A673 (cell line): ENCODE measurements around the gene LDHB. TPM values are rescaled to one million over a fixed set of nuclear protein-coding genes. Genes with fewer than 3 reads are reported as not detected.
A peak's percentile ranks its signal among the peaks of the same experiment; 100 is the strongest.

Source experiments
- BruUV-seq: library from RNA; stranded (reverse); fragments of 400-500 nt; replicated peaks from 2 replicates; lab custom pipeline; 2021; lab: Mats Ljungman, UMichigan
- CTCF ChIA-PET: fragments of 300-600 bp; sonication (Branson Sonifier 250); formaldehyde crosslinking; loops from one replicate; lab custom pipeline; 2022; ENCODE audit warnings: antibody characterized with exemption; lab: Charles Lee
- POLR2A ChIA-PET: fragments of 300-600 bp; sonication (Branson Sonifier 250); formaldehyde crosslinking; loops from one replicate; lab custom pipeline; 2022; ENCODE audit warnings: antibody characterized with exemption; ENCODE audit not compliant: low non-redundant PET; lab: Charles Lee
- DNase-seq: peaks from one replicate; pipeline ENCODE4 v3.0.0-alpha.2; 2015; ENCODE audit warnings: low spot score
- H3K27ac ChIP-seq: fragments of 200-600 bp; sonication (generic); 2 replicates; pipeline ENCODE4 v1.5.1; 2016; ENCODE audit warnings: mixed run types, low read depth, mild to moderate bottlenecking, mixed read lengths, antibody characterized with exemption, low read length; ENCODE audit not compliant: poor library complexity, severe bottlenecking
- H3K27me3 ChIP-seq: fragments of 200-600 bp; sonication (generic); replicated peaks from 2 replicates; pipeline ENCODE4 v1.6.1; 2017; ENCODE audit warnings: mixed run types, low read depth, mild to moderate bottlenecking, mixed read lengths, antibody characterized with exemption, low read length; ENCODE audit not compliant: insufficient read depth, poor library complexity
- H3K36me3 ChIP-seq: fragments of 200-600 bp; sonication (generic); 2 replicates; pipeline ENCODE4 v1.6.1; 2016; ENCODE audit warnings: mixed run types, mild to moderate bottlenecking, mixed read lengths, antibody characterized with exemption, low read length; ENCODE audit not compliant: insufficient read depth, poor library complexity, severe bottlenecking
- H3K4me1 ChIP-seq: fragments of 200-600 bp; sonication (generic); 2 replicates; pipeline ENCODE4 v1.6.1; 2017; ENCODE audit warnings: mixed run types, mild to moderate bottlenecking, mixed read lengths, antibody characterized with exemption, low read length; ENCODE audit not compliant: insufficient read depth, poor library complexity, severe bottlenecking
- H3K4me3 ChIP-seq: fragments of 200-600 bp; sonication (generic); 2 replicates; pipeline ENCODE4 v1.5.1; 2016; ENCODE audit warnings: low read depth, mixed run types, mild to moderate bottlenecking, mixed read lengths, low read length; ENCODE audit not compliant: poor library complexity, severe bottlenecking
- H3K9me3 ChIP-seq: fragments of 200-600 bp; sonication (generic); 2 replicates; pipeline ENCODE4 v1.6.1; 2016; ENCODE audit warnings: mixed run types, low read depth, mild to moderate bottlenecking, mixed read lengths, antibody characterized with exemption, low read length; ENCODE audit not compliant: poor library complexity, severe bottlenecking
- EZH2 ChIP-seq: fragments of 200-600 bp; sonication (generic); IDR thresholded peaks from 2 replicates; pipeline ENCODE4 v1.6.1; 2017; ENCODE audit warnings: borderline replicate concordance, low read depth, mild to moderate bottlenecking, mixed read lengths, antibody characterized with exemption, low read length; ENCODE audit not compliant: poor library complexity, severe bottlenecking
- intact Hi-C: fragments of 100-400 bp; cut with micrococcal nuclease; formaldehyde crosslinking; loops from one replicate; pipeline ENCODE4 v1.10.0; 2022; ENCODE audit not compliant: unreplicated experiment
- total RNA-seq: library from RNA; stranded (reverse); gene quantifications from 2 replicates; pipeline ENCODE4 v1.2.3, GENCODE V29; 2021
- TF ChIP-seq, protein P1 (sequence below): fragments of 300-800, 200-600 bp; sonication (generic); conservative IDR thresholded peaks from 2 replicates; pipeline ENCODE4 v1.5.1; 2017; ENCODE audit warnings: low read depth, mild to moderate bottlenecking, antibody characterized with exemption, low read length, moderate library complexity, mixed read lengths

Gene LDHB
- total RNA-seq, 1 experiment from 2014 or later = 1,201 TPM

- CTCF ChIA-PET = no interaction called here
- TF ChIP-seq, protein P1, sequence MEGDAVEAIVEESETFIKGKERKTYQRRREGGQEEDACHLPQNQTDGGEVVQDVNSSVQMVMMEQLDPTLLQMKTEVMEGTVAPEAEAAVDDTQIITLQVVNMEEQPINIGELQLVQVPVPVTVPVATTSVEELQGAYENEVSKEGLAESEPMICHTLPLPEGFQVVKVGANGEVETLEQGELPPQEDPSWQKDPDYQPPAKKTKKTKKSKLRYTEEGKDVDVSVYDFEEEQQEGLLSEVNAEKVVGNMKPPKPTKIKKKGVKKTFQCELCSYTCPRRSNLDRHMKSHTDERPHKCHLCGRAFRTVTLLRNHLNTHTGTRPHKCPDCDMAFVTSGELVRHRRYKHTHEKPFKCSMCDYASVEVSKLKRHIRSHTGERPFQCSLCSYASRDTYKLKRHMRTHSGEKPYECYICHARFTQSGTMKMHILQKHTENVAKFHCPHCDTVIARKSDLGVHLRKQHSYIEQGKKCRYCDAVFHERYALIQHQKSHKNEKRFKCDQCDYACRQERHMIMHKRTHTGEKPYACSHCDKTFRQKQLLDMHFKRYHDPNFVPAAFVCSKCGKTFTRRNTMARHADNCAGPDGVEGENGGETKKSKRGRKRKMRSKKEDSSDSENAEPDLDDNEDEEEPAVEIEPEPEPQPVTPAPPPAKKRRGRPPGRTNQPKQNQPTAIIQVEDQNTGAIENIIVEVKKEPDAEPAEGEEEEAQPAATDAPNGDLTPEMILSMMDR = peak; percentile 47
- no peak for TF ChIP-seq EZH2
- BruUV-seq = no TSS peak
- no peaks in the 10 kb centered on the region for H3K36me3 ChIP-seq
- DNase-seq = peak; percentile 34
- H3K9me3 ChIP-seq = no peaks in the 10 kb centered on the region
- intact Hi-C loops = loop anchor here (1.0 kb wide), 1 partner anchor 73 kb away; no protein-coding TSS in a partner anchor
- H3K27ac ChIP-seq = no peak overlapping the region
- POLR2A ChIA-PET = no interaction called here
- H3K4me3 ChIP-seq = no peak overlapping the region
- H3K27me3 ChIP-seq = peaks cover 32% of the 10 kb centered on the region
- no peaks in the 10 kb centered on the region for H3K4me1 ChIP-seq
These were observed 49.9 kb downstream of the LDHB start for GRCh38 chr12:21607701-21608100.

DNA sequence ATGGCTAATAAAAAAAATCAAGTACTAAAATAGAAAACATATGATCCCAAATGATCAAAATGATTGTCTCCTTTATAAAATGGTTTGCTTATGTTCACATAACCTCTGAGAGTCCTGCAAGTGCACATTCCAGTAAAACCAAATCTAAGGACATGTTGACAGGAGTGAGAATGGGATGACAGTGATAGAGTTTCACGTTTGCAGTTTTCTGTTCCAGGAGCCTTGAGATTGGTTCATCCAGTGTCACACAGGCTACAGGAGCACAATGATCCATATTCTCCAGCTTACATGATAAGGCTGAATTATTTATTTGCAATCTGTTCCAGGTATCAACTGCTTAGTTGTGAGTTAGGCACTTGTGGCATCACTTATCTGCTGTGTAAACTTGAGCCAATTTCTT is 51.5 kb downstream of the LDHB start:
- POLR2A ChIA-PET = no interaction called here
- Histone ChIP-seq H3K4me1 (no peaks in the 10 kb centered on the region), H3K4me3 (no peak overlapping the region), H3K27me3 (peaks cover 47% of the 10 kb centered on the region), H3K36me3 (no peaks in the 10 kb centered on the region), H3K27ac (no peak overlapping the region), H3K9me3 (no peaks in the 10 kb centered on the region)
- BruUV-seq = no TSS peak
- CTCF ChIA-PET = no interaction called here
- intact Hi-C loops = no loop called here
- no peak for TF ChIP-seq EZH2
- TF ChIP-seq, protein P1 = no peak
- no peak for DNase-seq

DNA sequence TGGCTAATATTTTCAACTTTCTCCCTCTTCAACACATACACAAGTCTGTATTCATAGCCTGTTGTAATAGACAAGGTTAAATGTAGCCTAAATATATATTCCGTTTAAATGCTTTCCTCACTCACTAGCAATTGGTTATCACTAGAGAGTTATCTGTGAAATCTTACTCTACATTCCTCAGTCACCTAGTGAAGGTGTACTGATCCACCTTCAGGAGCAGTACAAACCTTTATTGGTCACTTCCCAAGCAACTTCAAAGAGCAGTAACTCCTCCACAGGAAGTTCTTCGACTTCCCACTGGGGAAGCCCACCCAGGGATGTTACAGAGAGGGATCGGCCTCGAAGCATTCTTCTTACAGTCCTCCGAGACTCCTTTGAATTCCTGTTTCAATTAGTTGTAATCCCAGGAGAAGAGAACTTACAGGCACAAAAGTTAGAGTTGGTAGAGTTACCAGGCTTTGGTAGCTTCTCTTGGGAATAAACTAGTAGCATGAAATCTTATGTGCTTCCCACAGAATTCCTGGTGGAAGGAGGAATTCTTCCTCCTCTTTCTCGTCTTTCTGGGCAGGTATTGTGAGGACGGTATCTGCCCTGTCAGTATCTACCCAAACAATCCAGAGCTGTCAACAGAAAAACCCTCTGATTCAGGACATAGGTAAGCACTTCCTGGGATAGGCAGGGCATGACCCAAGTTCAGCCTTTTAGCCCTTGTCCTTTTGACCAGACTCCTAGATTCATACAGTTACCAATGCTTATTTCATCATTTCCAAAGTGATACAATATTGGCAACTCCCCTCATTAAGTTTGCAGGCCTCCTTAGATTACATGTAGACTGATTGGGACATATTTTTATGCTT is 53.2 kb downstream of the LDHB start, which contains the start of gene GYS2:
Gene GYS2 (minus strand): TSS at position 603 of the 857 bp plus-strand sequence. CDS start 255 bp downstream, at position 348.
- POLR2A ChIA-PET = no interaction called here
- no peak for DNase-seq
- Histone ChIP-seq H3K27ac (no peak within 1 kb of the TSS), H3K9me3 (no peaks in the 10 kb centered on the region), H3K36me3 (no peaks in the 10 kb centered on the region), H3K27me3 (peaks cover 53% of the 10 kb centered on the region), H3K4me1 (no peaks in the 10 kb centered on the region), H3K4me3 (no peak within 1 kb of the TSS)
- CTCF ChIA-PET = no interaction called here
- intact Hi-C loops = no loop called here
- no TSS peak for BruUV-seq
- TF ChIP-seq, protein P1 = no peak
- no peak for TF ChIP-seq EZH2
